Activated B cell treated with CpG ODN at 0.5 μM for 24 hours (primary cell): ENCODE results near the gene PROKR2. TPM values are rescaled to one million over a fixed set of nuclear protein-coding genes. Genes with fewer than 3 reads are reported as not detected.

Experiments
- ATAC-seq: fragments of 200-7000 bp; cut with Tn5 transposase; one replicate; pipeline ENCODE4 v1.10.0; 2021; ENCODE audit warnings: low read depth, mild to moderate bottlenecking, moderate library complexity
- CTCF ChIA-PET: fragments of 350-600 bp; sonication (Branson Sonifier 250); formaldehyde crosslinking; loops from one replicate; lab custom pipeline; 2021; ENCODE audit warnings: antibody characterized with exemption; lab: Charles Lee
- POLR2A ChIA-PET: fragments of 350-600 bp; sonication (Branson Sonifier 250); formaldehyde crosslinking; loops from one replicate; lab custom pipeline; 2021; ENCODE audit warnings: antibody characterized with exemption; lab: Charles Lee
- DNase-seq: peaks from one replicate; pipeline ENCODE4 v3.0.0; 2022
- H3K27ac Mint-ChIP-seq: one replicate; pipeline ENCODE4 v1.8.0; 2020; ENCODE audit warnings: mixed read lengths
- H3K27me3 Mint-ChIP-seq: one replicate; pipeline ENCODE4 v1.8.0; 2021; ENCODE audit warnings: mixed read lengths
- H3K36me3 Mint-ChIP-seq: one replicate; pipeline ENCODE4 v1.8.0; 2021; ENCODE audit warnings: low read depth, mixed read lengths
- H3K4me1 Mint-ChIP-seq: one replicate; pipeline ENCODE4 v1.8.0; 2021; ENCODE audit warnings: mixed read lengths
- H3K4me3 Mint-ChIP-seq: one replicate; pipeline ENCODE4 v1.8.0; 2020; ENCODE audit warnings: mild to moderate bottlenecking, mixed read lengths
- H3K9me3 Mint-ChIP-seq: one replicate; pipeline ENCODE4 v1.8.0; 2020; ENCODE audit warnings: mixed read lengths
- intact Hi-C: fragments of 100-400 bp; cut with micrococcal nuclease; formaldehyde crosslinking; loops from one replicate; pipeline ENCODE4 v1.15.1; 2024
- total RNA-seq: library from RNA; stranded (reverse); gene quantifications from 2 replicates; pipeline ENCODE4 v1.2.3, GENCODE V29; 2022
- TF ChIP-seq, protein P1 (sequence below): fragments of 200-600 bp; IDR thresholded peaks from one replicate; pipeline ENCODE4 v1.8.0; 2022; ENCODE audit warnings: antibody characterized with exemption, mild to moderate bottlenecking

Gene PROKR2
- total RNA-seq, 1 donor from 2014 or later = not detected

DNA sequence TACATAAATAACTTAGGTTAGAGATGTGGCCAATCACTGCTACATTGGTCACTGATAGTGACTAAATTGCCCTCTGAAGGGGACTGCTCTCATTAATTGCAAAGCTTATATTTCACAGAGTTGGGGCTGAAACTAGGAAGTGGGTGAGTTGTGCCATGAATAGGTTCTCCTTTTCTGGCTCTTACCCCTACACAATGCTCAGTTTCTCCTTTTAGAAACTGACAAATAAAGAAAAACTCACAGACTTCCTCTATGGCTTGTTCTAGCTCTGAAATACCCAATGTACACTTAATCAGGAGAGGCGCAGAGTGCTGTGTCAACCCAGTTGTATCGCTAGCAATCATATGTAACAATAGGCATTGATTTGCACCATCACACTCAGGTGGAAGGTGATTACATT lies 41.2 kb upstream of the PROKR2 start:
- TF ChIP-seq, protein P1, sequence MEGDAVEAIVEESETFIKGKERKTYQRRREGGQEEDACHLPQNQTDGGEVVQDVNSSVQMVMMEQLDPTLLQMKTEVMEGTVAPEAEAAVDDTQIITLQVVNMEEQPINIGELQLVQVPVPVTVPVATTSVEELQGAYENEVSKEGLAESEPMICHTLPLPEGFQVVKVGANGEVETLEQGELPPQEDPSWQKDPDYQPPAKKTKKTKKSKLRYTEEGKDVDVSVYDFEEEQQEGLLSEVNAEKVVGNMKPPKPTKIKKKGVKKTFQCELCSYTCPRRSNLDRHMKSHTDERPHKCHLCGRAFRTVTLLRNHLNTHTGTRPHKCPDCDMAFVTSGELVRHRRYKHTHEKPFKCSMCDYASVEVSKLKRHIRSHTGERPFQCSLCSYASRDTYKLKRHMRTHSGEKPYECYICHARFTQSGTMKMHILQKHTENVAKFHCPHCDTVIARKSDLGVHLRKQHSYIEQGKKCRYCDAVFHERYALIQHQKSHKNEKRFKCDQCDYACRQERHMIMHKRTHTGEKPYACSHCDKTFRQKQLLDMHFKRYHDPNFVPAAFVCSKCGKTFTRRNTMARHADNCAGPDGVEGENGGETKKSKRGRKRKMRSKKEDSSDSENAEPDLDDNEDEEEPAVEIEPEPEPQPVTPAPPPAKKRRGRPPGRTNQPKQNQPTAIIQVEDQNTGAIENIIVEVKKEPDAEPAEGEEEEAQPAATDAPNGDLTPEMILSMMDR = no peak
- no peak for ATAC-seq
- Mint-ChIP-seq H3K4me1 (peaks cover 5% of the 10 kb centered on the region), H3K27me3 (peaks cover 10% of the 10 kb centered on the region), H3K36me3 (no peaks in the 10 kb centered on the region), H3K9me3 (peaks cover 9% of the 10 kb centered on the region), H3K27ac (no peak overlapping the region), H3K4me3 (no peak overlapping the region)
- intact Hi-C loops = no loop called here
- ChIA-PET CTCF (no interaction called here), POLR2A (no interaction called here)
- no peak for DNase-seq

DNA sequence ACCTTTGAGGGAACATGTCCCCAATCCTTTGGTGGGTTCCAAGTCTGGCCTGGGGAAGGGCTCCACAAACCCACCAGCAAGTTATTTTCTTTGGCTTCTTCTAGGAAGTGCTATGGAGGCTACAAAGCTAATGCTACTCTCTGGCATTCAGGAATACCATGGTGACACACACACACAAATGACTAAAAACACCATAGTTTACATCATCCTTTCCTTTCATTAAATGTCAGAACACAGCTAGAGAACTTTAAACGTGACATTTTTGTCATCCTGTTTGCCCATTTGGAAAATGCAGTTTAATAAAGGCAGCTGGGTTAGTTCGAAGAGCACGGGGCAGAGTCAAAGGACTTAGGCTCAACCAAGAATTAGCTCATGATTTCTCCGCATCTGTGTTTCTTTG lies 40.2 kb upstream of the PROKR2 start:
- DNase-seq (no peak), ATAC-seq (no peak)
- intact Hi-C loops = no loop called here
- POLR2A ChIA-PET = no interaction called here
- CTCF ChIA-PET = no interaction called here
- Mint-ChIP-seq H3K36me3 (no peaks in the 10 kb centered on the region), H3K27ac (no peak overlapping the region), H3K27me3 (peaks cover 14% of the 10 kb centered on the region), H3K4me1 (peaks cover 5% of the 10 kb centered on the region), H3K4me3 (no peak overlapping the region), H3K9me3 (peaks cover 9% of the 10 kb centered on the region)
- TF ChIP-seq, protein P1 = no peak

DNA sequence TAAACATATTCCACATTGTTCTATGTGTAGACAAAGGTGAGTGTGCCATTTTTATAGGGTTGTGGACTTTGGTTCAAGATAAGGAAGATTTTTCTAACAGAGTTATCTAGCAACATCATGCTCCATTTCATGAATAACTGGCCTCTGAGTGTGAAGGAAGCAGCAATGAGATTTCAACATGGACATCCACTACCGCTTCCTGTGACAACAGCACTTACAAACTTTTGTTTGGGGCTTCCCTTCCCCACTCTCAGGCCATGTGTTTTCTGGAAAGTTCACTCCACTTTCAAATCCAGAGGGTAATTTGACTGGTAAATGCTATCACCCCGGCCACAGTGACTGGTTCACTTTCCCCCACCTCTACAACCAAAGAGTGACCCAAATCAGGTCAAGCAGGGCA lies 38.1 kb upstream of the PROKR2 start:
- DNase-seq (no peak), ATAC-seq (no peak)
- H3K36me3 Mint-ChIP-seq = no peaks in the 10 kb centered on the region
- H3K4me1 Mint-ChIP-seq = peaks cover 5% of the 10 kb centered on the region
- intact Hi-C loops = no loop called here
- peaks cover 14% of the 10 kb centered on the region for H3K27me3 Mint-ChIP-seq
- H3K27ac Mint-ChIP-seq = no peak overlapping the region
- TF ChIP-seq, protein P1 = no peak
- POLR2A ChIA-PET = no interaction called here
- peaks cover 8% of the 10 kb centered on the region for H3K9me3 Mint-ChIP-seq
- H3K4me3 Mint-ChIP-seq = no peak overlapping the region
- CTCF ChIA-PET = no interaction called here

DNA sequence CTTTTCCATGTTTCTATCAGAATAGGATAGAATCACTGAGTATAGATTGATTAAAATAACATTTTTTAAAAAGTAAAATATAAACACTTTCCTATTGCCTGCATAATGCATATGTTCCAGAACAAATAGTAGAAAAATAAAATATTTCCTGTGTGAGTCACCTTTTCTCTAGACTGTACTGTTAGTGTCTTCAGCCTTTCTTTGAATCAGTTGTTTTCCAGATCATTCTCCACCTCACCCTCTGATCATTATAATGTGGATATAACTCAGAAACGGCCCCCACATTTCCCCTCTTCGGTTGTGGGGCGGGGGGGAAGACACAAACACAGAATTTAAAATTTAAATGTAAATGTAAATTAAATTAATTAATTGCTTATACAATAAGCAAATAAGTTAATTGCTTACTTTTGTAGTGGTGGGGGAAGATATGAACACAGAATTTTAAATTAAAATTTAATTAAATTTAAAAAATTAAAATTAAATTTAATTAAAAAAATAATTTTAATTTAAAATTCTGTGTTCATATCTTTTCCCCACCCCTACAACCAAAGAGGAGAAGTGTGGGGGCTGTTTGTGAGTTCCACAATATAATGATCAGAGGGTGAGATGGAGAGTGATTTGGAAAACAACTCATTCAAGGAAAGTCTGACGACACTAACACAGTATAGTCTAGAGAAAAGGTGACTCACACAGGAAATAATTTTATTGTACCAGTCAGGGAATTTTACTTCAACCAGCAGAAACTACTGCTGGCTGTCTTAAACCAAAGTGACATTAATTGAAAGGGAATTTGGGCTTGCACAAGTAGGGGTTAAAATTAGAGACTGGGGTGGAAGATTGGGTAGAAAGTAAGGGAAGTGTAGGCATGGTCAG lies 37.1 kb upstream of the PROKR2 start:
- CTCF ChIA-PET = no interaction called here

DNA sequence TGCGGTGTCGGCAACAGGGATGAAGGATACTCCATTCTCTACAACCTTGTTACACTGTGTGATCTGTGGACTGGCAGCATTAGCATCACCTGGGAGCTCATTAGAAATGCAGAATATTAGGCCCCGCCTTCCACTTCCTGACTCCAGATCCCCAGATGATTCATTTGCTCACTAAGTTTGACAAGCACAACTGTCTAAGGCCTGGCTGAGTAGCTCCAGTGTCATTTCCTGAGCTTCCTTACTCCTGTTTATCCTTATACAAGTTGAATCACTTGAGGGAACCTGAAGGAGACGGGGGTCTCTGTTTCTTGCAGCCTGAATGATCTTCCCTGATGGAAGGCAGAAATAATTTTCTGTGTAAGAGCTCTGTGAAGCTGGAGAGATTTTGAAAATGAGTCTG lies 32.7 kb upstream of the PROKR2 start:
- POLR2A ChIA-PET = no interaction called here
- CTCF ChIA-PET = no interaction called here
- Mint-ChIP-seq H3K4me3 (no peak overlapping the region), H3K27me3 (peaks cover 11% of the 10 kb centered on the region), H3K9me3 (no peaks in the 10 kb centered on the region), H3K4me1 (no peaks in the 10 kb centered on the region), H3K27ac (no peak overlapping the region), H3K36me3 (no peaks in the 10 kb centered on the region)
- no peak for ATAC-seq
- intact Hi-C loops = no loop called here
- TF ChIP-seq, protein P1 = no peak
- no peak for DNase-seq

More for the DNA sequence above, 37.1 kb upstream of the PROKR2 start:
- TF ChIP-seq, protein P1 = no peak
- Mint-ChIP-seq H3K9me3 (peaks cover 4% of the 10 kb centered on the region), H3K4me3 (no peak overlapping the region), H3K27ac (no peak overlapping the region), H3K27me3 (peaks cover 14% of the 10 kb centered on the region), H3K36me3 (no peaks in the 10 kb centered on the region), H3K4me1 (peaks cover 5% of the 10 kb centered on the region)
- POLR2A ChIA-PET = no interaction called here
- DNase-seq (no peak), ATAC-seq (no peak)
- intact Hi-C loops = no loop called here
